GM21423 (cell line): ENCODE results near the gene CLTCL1.
"Not testable (repeated sequence)": the region's sequence is repeated elsewhere in the genome, so short reads cannot be mapped to it uniquely, and the experiment has no call there.

Experiments used
- ATAC-seq: cut with Tn5 transposase; IDR thresholded peaks from one replicate; pipeline ENCODE4 v1.9.1; 2021; ENCODE audit warnings: mild to moderate bottlenecking, moderate library complexity; ENCODE audit not compliant: unreplicated experiment

The CLTCL1 gene

GRCh38 chr22:19291580-19292457 is at the start of gene CLTCL1:
Gene CLTCL1 (minus strand): TSS chr22:19291719. CDS start chr22:19291641, 78 bp downstream.
- peak; percentile 64 for ATAC-seq

- no peak for ATAC-seq
Observed at GRCh38 chr22:19337137-19337536, 45.6 kb upstream of the CLTCL1 start.

- ATAC-seq, result no peak
Observed at GRCh38 chr22:19336133-19337075, 44.9 kb upstream of the CLTCL1 start.

GRCh38 chr22:19331975-19332374 is 40.5 kb upstream of the CLTCL1 start:
- no peak for ATAC-seq

GRCh38 chr22:19331474-19331873 is 40.0 kb upstream of the CLTCL1 start:
- ATAC-seq, result no peak

- ATAC-seq, result no peak
Observed at GRCh38 chr22:19330865-19331418, 39.4 kb upstream of the CLTCL1 start.

GRCh38 chr22:19330205-19330604 is 38.7 kb upstream of the CLTCL1 start:
- not testable (repeated sequence) for ATAC-seq

- no peak for ATAC-seq
Observed at GRCh38 chr22:19329454-19329853, 37.9 kb upstream of the CLTCL1 start.

- ATAC-seq, result no peak
Observed at GRCh38 chr22:19325296-19325948, 33.9 kb upstream of the CLTCL1 start.

GRCh38 chr22:19323420-19323819 is 31.9 kb upstream of the CLTCL1 start:
- ATAC-seq, result not testable (repeated sequence)

GRCh38 chr22:19321757-19322156 is 30.2 kb upstream of the CLTCL1 start:
- ATAC-seq, result no peak

GRCh38 chr22:19320136-19320535 is 28.6 kb upstream of the CLTCL1 start:
- not testable (repeated sequence) for ATAC-seq

GRCh38 chr22:19319281-19319680 is 27.8 kb upstream of the CLTCL1 start:
- no peak for ATAC-seq

GRCh38 chr22:19317865-19318264 is 26.3 kb upstream of the CLTCL1 start:
- no peak for ATAC-seq

- no peak for ATAC-seq
Observed at GRCh38 chr22:19307872-19308271, 16.4 kb upstream of the CLTCL1 start.

GRCh38 chr22:19306535-19306934 is 15.0 kb upstream of the CLTCL1 start:
- not testable (repeated sequence) for ATAC-seq

GRCh38 chr22:19304547-19304946 is 13.0 kb upstream of the CLTCL1 start:
- no peak for ATAC-seq

GRCh38 chr22:19303785-19304184 is 12.3 kb upstream of the CLTCL1 start:
- ATAC-seq, result no peak

- ATAC-seq, result no peak
Observed at GRCh38 chr22:19295733-19296132, 4.2 kb upstream of the CLTCL1 start.

GRCh38 chr22:19292458-19293230 is 1.1 kb upstream of the CLTCL1 start:
- ATAC-seq, result no peak
